CD14-positive monocyte (primary cell): ENCODE results near the gene PRSS3. TPM values are rescaled to one million over a fixed set of nuclear protein-coding genes. Genes with fewer than 3 reads are reported as not detected.

Experiments
- DNase-seq, 3 donors: peaks; one replicate each; pipeline ENCODE4 v3.0.0-alpha.2; 2011 to 2022
- H2AFZ ChIP-seq: 2 replicates; pipeline ENCODE4 v1.6.0; 2012; ENCODE audit warnings: mild to moderate bottlenecking, low read depth, low read length, inconsistent platforms; ENCODE audit not compliant: insufficient read depth, poor library complexity, severe bottlenecking
- H3K27ac ChIP-seq, 2 donors: 1 replicate in 1 of 2; 2 replicates in 1 of 2; pipeline ENCODE4 v1.5.1; 2012 to 2013; ENCODE audit warnings: low read length in 2 of 2, control low read depth in 1 of 2, inconsistent platforms in 1 of 2, low read depth in 1 of 2, mild to moderate bottlenecking in 1 of 2
- H3K27me3 ChIP-seq, 2 donors: one replicate each; pipeline versions ENCODE4 v1.6.0 to v1.6.1; 2011 to 2013; ENCODE audit warnings: low read length in 2 of 2; ENCODE audit not compliant: control insufficient read depth in 2 of 2, insufficient read depth in 2 of 2
- H3K36me3 ChIP-seq, 2 donors: replicated peaks in 1 of 2; 1 replicate in 1 of 2; 2 replicates in 1 of 2; pipeline versions ENCODE4 v1.5.1 to v1.6.1; 2012 to 2013; ENCODE audit warnings: low read length in 2 of 2, control low read depth in 1 of 2, inconsistent platforms in 1 of 2, mild to moderate bottlenecking in 1 of 2; ENCODE audit not compliant: insufficient read depth in 2 of 2, control insufficient read depth in 1 of 2
- H3K4me1 ChIP-seq, 2 donors: 1 replicate in 1 of 2; 2 replicates in 1 of 2; pipeline versions ENCODE4 v1.5.1 to v1.6.1; 2012 to 2013; ENCODE audit warnings: low read length in 2 of 2, control low read depth in 1 of 2, inconsistent platforms in 1 of 2, mild to moderate bottlenecking in 1 of 2, moderate library complexity in 1 of 2; ENCODE audit not compliant: insufficient read depth in 2 of 2, control insufficient read depth in 1 of 2
- H3K4me2 ChIP-seq: replicated peaks from 2 replicates; pipeline ENCODE3; 2012; ENCODE audit warnings: low read length, moderate library complexity, mild to moderate bottlenecking; ENCODE audit not compliant: poor library complexity, severe bottlenecking; ENCODE audit errors: extremely low read depth
- H3K4me3 ChIP-seq, 3 experiments: fragments of 200-600 bp in 1 of 3; sonication (generic) in 1 of 3; replicated peaks in 1 of 3; 1 replicate in 2 of 3; 2 replicates in 1 of 3; pipeline ENCODE4 v1.5.1; 2011 to 2013; ENCODE audit warnings: low read length in 3 of 3, mild to moderate bottlenecking in 3 of 3, control low read depth in 2 of 3, low read depth in 2 of 3, inconsistent platforms in 1 of 3, moderate library complexity in 1 of 3
- H3K79me2 ChIP-seq: 2 replicates; pipeline ENCODE4 v1.6.0; 2012; ENCODE audit warnings: mild to moderate bottlenecking, control low read depth, inconsistent platforms, low read length, moderate library complexity; ENCODE audit not compliant: insufficient read depth
- H3K9ac ChIP-seq: 2 replicates; pipeline ENCODE4 v1.6.0; 2017; ENCODE audit warnings: low read length, mild to moderate bottlenecking; ENCODE audit not compliant: insufficient read depth, poor library complexity, severe bottlenecking
- H3K9me3 ChIP-seq, 2 donors: replicated peaks in 1 of 2; 1 replicate in 1 of 2; 2 replicates in 1 of 2; pipeline versions ENCODE4 v1.5.1 to v1.6.1; 2012 to 2013; ENCODE audit warnings: low read length in 2 of 2, control low read depth in 1 of 2; ENCODE audit not compliant: control insufficient read depth in 1 of 2, insufficient read depth in 1 of 2
- H4K20me1 ChIP-seq: 2 replicates; pipeline ENCODE4 v1.6.0; 2012; ENCODE audit warnings: mild to moderate bottlenecking, low read length, control low read depth, moderate library complexity; ENCODE audit not compliant: insufficient read depth
- H3K27ac Mint-ChIP-seq, 7 donors: one replicate each; pipeline ENCODE4 v1.8.0; 2020; ENCODE audit warnings: mild to moderate bottlenecking in 7 of 7, mixed read lengths in 7 of 7, moderate library complexity in 6 of 7, inconsistent platforms in 2 of 7
- H3K27me3 Mint-ChIP-seq, 3 donors: one replicate each; pipeline ENCODE4 v1.8.0; 2021 to 2022; ENCODE audit warnings: low read depth in 3 of 3, mild to moderate bottlenecking in 3 of 3, mixed read lengths in 3 of 3, moderate library complexity in 3 of 3, inconsistent platforms in 1 of 3
- H3K36me3 Mint-ChIP-seq, 2 donors: one replicate each; pipeline ENCODE4 v1.8.0; 2020; ENCODE audit warnings: mixed read lengths in 2 of 2, inconsistent platforms in 1 of 2, mild to moderate bottlenecking in 1 of 2
- H3K4me1 Mint-ChIP-seq: one replicate; pipeline ENCODE4 v1.8.0; 2020; ENCODE audit warnings: mild to moderate bottlenecking, mixed read lengths
- H3K4me3 Mint-ChIP-seq, 2 donors: one replicate each; pipeline ENCODE4 v1.8.0; 2020; ENCODE audit warnings: mild to moderate bottlenecking in 2 of 2, mixed read lengths in 2 of 2, moderate library complexity in 1 of 2
- H3K9me3 Mint-ChIP-seq, 7 donors: one replicate each; pipeline ENCODE4 v1.8.0; 2020 to 2022; ENCODE audit warnings: mixed read lengths in 7 of 7, mild to moderate bottlenecking in 6 of 7, moderate library complexity in 6 of 7, inconsistent platforms in 2 of 7
- CTCF ChIP-seq: fragments of 200-600 bp; IDR thresholded peaks from one replicate; pipeline ENCODE4 v1.8.0; 2022; ENCODE audit warnings: antibody characterized with exemption, mild to moderate bottlenecking
- WGBS: methylation state at CpG from one replicate; pipeline ENCODE4 v1.1.5; 2013; ENCODE audit warnings: missing lambda C conversion rate; ENCODE audit not compliant: insufficient coverage; 5-methylcytosine and 5-hydroxymethylcytosine counted together
- intact Hi-C, 2 donors: fragments of 100-400 bp; cut with micrococcal nuclease; formaldehyde crosslinking; loops; one replicate each; pipeline versions ENCODE4 v1.15.0 to v1.15.1; 2023
- polyA plus RNA-seq, 3 donors: library from polyadenylated mRNA; depleted of rRNA in 1 of 3; unstranded in 2 of 3; stranded (reverse) in 1 of 3; fragments of 300-500 nt in 2 of 3; fragments of >200 nt in 1 of 3; fragmentation: Illumina TruSeq in 2 of 3; gene quantifications; 1 replicate in 2 of 3; 2 replicates in 1 of 3; pipeline ENCODE4 v1.2.3, GENCODE V29; 2012 to 2021

Gene PRSS3
- polyA plus RNA-seq, 3 donors = not detected

- Mint-ChIP-seq H3K4me3 (no peak overlapping the region), H3K27me3 (peaks cover 0 to 3% (median 0%) of the 10 kb centered on the region in 3 donors), H3K36me3 (peaks cover 15 to 36% of the 10 kb centered on the region in 2 donors), H3K27ac (peak overlapping the region; percentile 33 to 98 (median 85)), H3K4me1 (peaks cover 69% of the 10 kb centered on the region), H3K9me3 (no peaks in the 10 kb centered on the region)
- 93% methylated on average over 2 of the region's 4 CpGs for WGBS
- no peak for DNase-seq
- H3K9me3 ChIP-seq = no peaks in the 10 kb centered on the region
- TF ChIP-seq CTCF = no peak
- H3K79me2 ChIP-seq = peaks cover 95% of the 10 kb centered on the region
- H3K4me2 ChIP-seq = no peak overlapping the region
- no peaks in the 10 kb centered on the region for H3K36me3 ChIP-seq
- H3K4me3 ChIP-seq = no peak overlapping the region
- intact Hi-C loops = no loop called here
- H3K27ac ChIP-seq = peak overlapping the region in 1 of 2 donors; percentile 79
- H3K4me1 ChIP-seq = peaks cover 51 to 73% of the 10 kb centered on the region in 2 donors
- no peaks in the 10 kb centered on the region for H4K20me1 ChIP-seq
- no peak overlapping the region for H3K9ac ChIP-seq
- no peak overlapping the region for H2AFZ ChIP-seq
- H3K27me3 ChIP-seq = no peaks in the 10 kb centered on the region
Observed at GRCh38 chr9:33837138-33837537, 41.8 kb downstream of the PRSS3 start.

- Mint-ChIP-seq H3K4me3 (peak overlapping the region in 1 of 2 donors; percentile 35), H3K4me1 (peaks cover 80% of the 10 kb centered on the region), H3K27ac (peak overlapping the region; percentile 41 to 89 (median 77)), H3K9me3 (peaks cover 0 to under 1% (median 0%) of the 10 kb centered on the region in 7 donors), H3K27me3 (peaks cover 0 to 3% (median 0%) of the 10 kb centered on the region in 3 donors), H3K36me3 (peaks cover 14 to 31% of the 10 kb centered on the region in 2 donors)
- peaks cover 95% of the 10 kb centered on the region for H3K79me2 ChIP-seq
- H3K4me2 ChIP-seq = peak overlapping the region; percentile 7
- H3K9ac ChIP-seq = no peak overlapping the region
- peak overlapping the region in 1 of 2 donors; percentile 60 for H3K27ac ChIP-seq
- H3K9me3 ChIP-seq = no peaks in the 10 kb centered on the region
- H3K4me3 ChIP-seq = no peak overlapping the region
- no peaks in the 10 kb centered on the region for H3K27me3 ChIP-seq
- TF ChIP-seq CTCF = no peak
- H3K4me1 ChIP-seq = peaks cover 73 to 96% of the 10 kb centered on the region in 2 donors
- WGBS = 0% methylated on average over 1 of the region's 2 CpGs
- no peaks in the 10 kb centered on the region for H4K20me1 ChIP-seq
- no peaks in the 10 kb centered on the region for H3K36me3 ChIP-seq
- no peak overlapping the region for H2AFZ ChIP-seq
- no peak for DNase-seq
- intact Hi-C loops = no loop called here
Observed at GRCh38 chr9:33840381-33840780, 45.0 kb downstream of the PRSS3 start.
